H1 (cell line): ENCODE results near the gene ZNF483. TPM values are rescaled to one million over a fixed set of nuclear protein-coding genes. Genes with fewer than 3 reads are reported as not detected.

ENCODE experiments used
- CTCF ChIA-PET: fragments of 300-600 bp; sonication (Branson Sonifier 250); formaldehyde crosslinking; loops from one replicate; lab custom pipeline; 2021; ENCODE audit not compliant: partially characterized antibody; lab: Charles Lee
- POLR2A ChIA-PET: fragments of 300-600 bp; sonication (Branson Sonifier 250); formaldehyde crosslinking; loops from one replicate; lab custom pipeline; 2021; ENCODE audit warnings: inconsistent platforms; ENCODE audit not compliant: partially characterized antibody; lab: Charles Lee
- DNase-seq, 2 experiments: peaks; one replicate each; pipeline versions ENCODE4 v3.0.0 to v3.0.0-alpha.2; 2010 to 2022; ENCODE audit warnings: low spot score in 2 of 2, low read depth in 1 of 2, mixed read lengths in 1 of 2
- FAIRE-seq: peaks from 2 replicates; lab custom pipeline; 2011; peaks lifted over from hg19 to GRCh38; lab: Jason Lieb, UNC
- H2AFZ ChIP-seq: 2 replicates; pipeline ENCODE4 v1.8.1; 2012; ENCODE audit warnings: low read length, inconsistent platforms
- H2AK5ac ChIP-seq: 2 replicates; pipeline ENCODE4 v1.6.1; 2013; ENCODE audit warnings: low read depth, low read length
- H2BK120ac ChIP-seq: replicated peaks from 2 replicates; pipeline ENCODE3; 2013; ENCODE audit warnings: low read depth, low read length, inconsistent platforms
- H2BK12ac ChIP-seq: 2 replicates; pipeline ENCODE4 v1.6.1; 2013; ENCODE audit warnings: low read depth, low read length
- H2BK15ac ChIP-seq: 2 replicates; pipeline ENCODE4 v1.6.1; 2013; ENCODE audit warnings: low read length
- H2BK20ac ChIP-seq: 2 replicates; pipeline ENCODE4 v1.6.1; 2013; ENCODE audit warnings: low read length
- H2BK5ac ChIP-seq: 2 replicates; pipeline ENCODE4 v1.6.1; 2013; ENCODE audit warnings: low read depth, low read length
- H3K14ac ChIP-seq: 2 replicates; pipeline ENCODE4 v1.6.1; 2013; ENCODE audit warnings: inconsistent platforms; ENCODE audit not compliant: insufficient read length
- H3K18ac ChIP-seq: 2 replicates; pipeline ENCODE4 v1.6.1; 2013; ENCODE audit warnings: low read length; ENCODE audit errors: extremely low read depth
- H3K23ac ChIP-seq: 2 replicates; pipeline ENCODE4 v1.6.1; 2013; ENCODE audit warnings: inconsistent platforms; ENCODE audit not compliant: insufficient read length
- H3K23me2 ChIP-seq: 2 replicates; pipeline ENCODE4 v1.6.1; 2013; ENCODE audit warnings: low read depth, low read length
- H3K27ac ChIP-seq: 2 replicates; pipeline ENCODE4 v1.6.1; 2011; ENCODE audit warnings: low read depth, low read length, inconsistent platforms
- H3K27me3 ChIP-seq, 4 experiments: replicated peaks in 1 of 4; 1 replicate in 1 of 4; 2 replicates in 3 of 4; pipeline versions ENCODE4 v1.6.1 to v1.8.1; 2011 to 2013; ENCODE audit warnings: low read length in 3 of 4, mild to moderate bottlenecking in 3 of 4, inconsistent platforms in 2 of 4, mixed read lengths in 2 of 4, moderate library complexity in 1 of 4; ENCODE audit not compliant: control insufficient read depth in 3 of 4, insufficient read depth in 3 of 4; ENCODE audit errors: extremely low read depth in 1 of 4
- H3K36me3 ChIP-seq, 4 experiments: 2 replicates each; pipeline versions ENCODE4 v1.6.1 to v1.8.1; 2011 to 2013; ENCODE audit warnings: mild to moderate bottlenecking in 4 of 4, low read length in 3 of 4, moderate library complexity in 2 of 4, control low read depth in 1 of 4, inconsistent platforms in 1 of 4; ENCODE audit not compliant: insufficient read depth in 4 of 4, control insufficient read depth in 2 of 4
- H3K4ac ChIP-seq: replicated peaks from 2 replicates; pipeline ENCODE3; 2013; ENCODE audit warnings: low read length, low read depth, mixed read lengths, inconsistent platforms; ENCODE audit not compliant: insufficient read length
- H3K4me1 ChIP-seq, 4 experiments: replicated peaks in 1 of 4; 1 replicate in 1 of 4; 2 replicates in 3 of 4; pipeline versions ENCODE4 v1.6.1 to v1.8.1; 2011 to 2013; ENCODE audit warnings: low read length in 3 of 4, inconsistent platforms in 2 of 4, mixed read lengths in 1 of 4; ENCODE audit not compliant: insufficient read depth in 4 of 4, control insufficient read depth in 3 of 4
- H3K4me2 ChIP-seq, 2 experiments: 2 replicates each; pipeline versions ENCODE4 v1.6.1 to v1.8.1; 2011 to 2013; ENCODE audit warnings: low read depth in 2 of 2, low read length in 2 of 2, control low read depth in 1 of 2, inconsistent platforms in 1 of 2, mild to moderate bottlenecking in 1 of 2; ENCODE audit not compliant: insufficient read depth in 1 of 2
- H3K4me3 ChIP-seq, 4 experiments: fragments of 200-600, 300-600 bp in 1 of 4; sonication (generic), shearing (Covaris generic), sonication (Bioruptor Twin) in 1 of 4; 2 replicates each; pipeline versions ENCODE4 v1.5.1 to v1.8.1; 2011 to 2016; ENCODE audit warnings: low read length in 4 of 4, low read depth in 3 of 4, control low read depth in 2 of 4, inconsistent platforms in 2 of 4, mild to moderate bottlenecking in 2 of 4, mixed read lengths in 1 of 4, moderate library complexity in 1 of 4; ENCODE audit not compliant: insufficient read depth in 2 of 4; ENCODE audit errors: extremely low read depth in 1 of 4
- H3K56ac ChIP-seq: replicated peaks from 2 replicates; pipeline ENCODE3; 2013; ENCODE audit warnings: low read depth, mild to moderate bottlenecking, mixed read lengths, low read length, inconsistent platforms; ENCODE audit not compliant: insufficient read length
- H3K79me1 ChIP-seq: 2 replicates; pipeline ENCODE4 v1.6.1; 2013; ENCODE audit warnings: low read depth, low read length, control low read depth
- H3K79me2 ChIP-seq, 2 experiments: 2 replicates each; pipeline versions ENCODE4 v1.6.1 to v1.8.1; 2012 to 2013; ENCODE audit warnings: low read length in 2 of 2, mild to moderate bottlenecking in 2 of 2, inconsistent platforms in 1 of 2; ENCODE audit not compliant: insufficient read depth in 2 of 2, control insufficient read depth in 1 of 2
- H3K9ac ChIP-seq, 4 experiments: replicated peaks in 1 of 4; 1 replicate in 1 of 4; 2 replicates in 3 of 4; pipeline versions ENCODE4 v1.6.1 to v1.8.1; 2011 to 2013; ENCODE audit warnings: low read depth in 3 of 4, low read length in 3 of 4, control low read depth in 2 of 4, mild to moderate bottlenecking in 2 of 4, moderate library complexity in 2 of 4, inconsistent platforms in 1 of 4; ENCODE audit errors: extremely low read depth in 1 of 4
- H3K9me3 ChIP-seq, 2 experiments: 2 replicates each; pipeline versions ENCODE4 v1.6.1 to v1.8.1; 2012 to 2013; ENCODE audit warnings: mild to moderate bottlenecking in 2 of 2, moderate library complexity in 2 of 2, control low read depth in 1 of 2, inconsistent platforms in 1 of 2, low read depth in 1 of 2, low read length in 1 of 2, mixed read lengths in 1 of 2; ENCODE audit not compliant: insufficient read depth in 2 of 2
- H4K20me1 ChIP-seq, 2 experiments: replicated peaks in 1 of 2; 2 replicates each; pipeline versions ENCODE3 to v1.8.1; 2011 to 2013; ENCODE audit warnings: inconsistent platforms in 2 of 2, low read length in 2 of 2, mild to moderate bottlenecking in 1 of 2; ENCODE audit not compliant: insufficient read depth in 2 of 2, control insufficient read depth in 1 of 2
- H4K5ac ChIP-seq: 2 replicates; pipeline ENCODE4 v1.6.1; 2013; ENCODE audit warnings: low read length, low read depth, mixed read lengths, inconsistent platforms; ENCODE audit not compliant: insufficient read length
- H4K8ac ChIP-seq: 2 replicates; pipeline ENCODE4 v1.8.0; 2013; ENCODE audit warnings: mild to moderate bottlenecking, moderate library complexity, low read length, inconsistent platforms; ENCODE audit not compliant: insufficient read depth; ENCODE audit errors: extremely low read depth
- H4K91ac ChIP-seq: replicated peaks from 2 replicates; pipeline ENCODE3; 2013; ENCODE audit warnings: low read length, mixed read lengths, inconsistent platforms; ENCODE audit not compliant: insufficient read length
- BRCA1 ChIP-seq: IDR thresholded peaks from 2 replicates; pipeline ENCODE4 v1.6.1; 2012; ENCODE audit warnings: low read depth, low read length, improper control_type of control experiment
- NRF1 ChIP-seq: IDR thresholded peaks from 2 replicates; pipeline ENCODE4 v1.6.1; 2011; ENCODE audit warnings: mild to moderate bottlenecking, low read depth, low read length, improper control_type of control experiment
- POLR2AphosphoS5 ChIP-seq: IDR thresholded peaks from 2 replicates; pipeline ENCODE4 v1.6.1; 2011; ENCODE audit warnings: low read depth, low read length
- TAF1 ChIP-seq: IDR thresholded peaks from 2 replicates; pipeline ENCODE4 v1.6.1; 2011; ENCODE audit warnings: mild to moderate bottlenecking, low read depth, low read length
- ZNF274 ChIP-seq: IDR thresholded peaks from 2 replicates; pipeline ENCODE4 v1.7.0; 2012; ENCODE audit warnings: low read length, borderline replicate concordance; ENCODE audit errors: extremely low read depth
- WGBS, 2 experiments: shearing (Covaris generic) in 1 of 2; methylation state at CpG; one replicate each; pipeline versions ENCODE4 v1.1.6 to v1.1.7; 2013 to 2015; ENCODE audit warnings: low lambda C conversion rate in 2 of 2, mixed read lengths in 2 of 2, inconsistent platforms in 1 of 2, low coverage in 1 of 2, missing lambda C conversion rate in 1 of 2; ENCODE audit not compliant: insufficient replicate concordance in 2 of 2, insufficient coverage in 1 of 2, insufficient read length in 1 of 2; ENCODE audit errors: extremely low coverage in 1 of 2, missing lambda C conversion rate in 1 of 2; 5-methylcytosine and 5-hydroxymethylcytosine counted together
- polyA plus RNA-seq, 7 experiments: library from polyadenylated mRNA; depleted of rRNA in 3 of 7; stranded (reverse) in 5 of 7; unstranded in 2 of 7; fragments of >200 nt in 5 of 7; fragments of 200-250 nt in 2 of 7; gene quantifications; 1 replicate in 5 of 7; 2 replicates in 1 of 7; 4 replicates in 1 of 7; pipeline versions ENCODE4 v1.2.1 to v1.2.3, GENCODE V29; 2011 to 2013; ENCODE audit warnings: missing spikeins in 2 of 7, mixed read lengths in 2 of 7
- total RNA-seq: library from RNA; stranded (reverse); fragmentation: NEBNext Ultra II Directional; extraction: Animal tissue kit (Norgen Biotek cat#: 25700); gene quantifications from 2 replicates; pipeline ENCODE4 v1.2.1, GENCODE V29; 2021

Gene ZNF483
- total and polyA plus RNA-seq, 2 of the 8 experiments (the other 6 are each of a cell fraction or from before 2014, with no cell fraction given), result 4.8 to 83.8 TPM

DNA sequence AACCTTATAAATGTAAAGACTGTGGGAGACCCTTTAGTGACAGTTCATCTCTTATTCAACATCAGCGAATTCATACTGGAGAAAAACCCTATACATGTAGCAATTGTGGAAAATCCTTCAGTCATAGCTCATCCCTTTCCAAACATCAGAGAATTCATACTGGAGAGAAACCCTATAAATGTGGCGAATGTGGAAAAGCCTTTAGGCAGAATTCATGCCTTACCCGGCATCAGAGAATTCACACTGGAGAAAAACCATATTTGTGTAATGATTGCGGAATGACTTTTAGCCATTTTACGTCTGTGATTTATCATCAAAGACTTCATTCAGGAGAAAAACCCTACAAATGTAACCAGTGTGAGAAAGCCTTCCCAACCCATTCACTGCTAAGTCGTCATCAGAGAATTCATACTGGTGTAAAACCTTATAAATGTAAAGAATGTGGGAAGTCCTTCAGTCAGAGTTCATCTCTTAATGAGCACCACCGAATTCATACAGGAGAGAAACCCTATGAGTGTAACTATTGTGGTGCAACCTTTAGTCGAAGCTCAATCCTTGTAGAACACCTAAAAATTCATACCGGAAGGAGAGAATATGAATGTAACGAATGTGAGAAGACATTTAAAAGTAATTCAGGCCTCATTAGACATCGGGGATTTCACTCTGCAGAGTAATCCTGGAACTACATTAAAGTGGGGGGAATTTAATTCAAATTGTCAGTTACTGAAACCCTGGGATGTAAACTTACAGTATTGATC is 17.7 kb downstream of the ZNF483 start:
- Histone ChIP-seq H2BK12ac (no peak overlapping the region), H2AFZ (no peak overlapping the region), H4K5ac (no peak overlapping the region), H3K27ac (no peak overlapping the region), H3K23me2 (no peaks in the 10 kb centered on the region), H3K14ac (no peak overlapping the region), H3K56ac (no peak overlapping the region), H3K36me3 (peaks cover 21 to 97% (median 65%) of the 10 kb centered on the region in 4 experiments), H2AK5ac (no peak overlapping the region), H4K91ac (no peak overlapping the region), H3K4me2 (no peak overlapping the region), H2BK120ac (no peak overlapping the region), H3K9ac (no peak overlapping the region), H2BK20ac (no peak overlapping the region), H2BK15ac (no peak overlapping the region), H3K27me3 (no peaks in the 10 kb centered on the region; a peak in 1 of 7 replicates), H3K79me2 (peaks cover 0 to 13% of the 10 kb centered on the region in 2 experiments; a peak in 2 of 4 replicates), H4K20me1 (no peaks in the 10 kb centered on the region), H3K4me1 (no peaks in the 10 kb centered on the region), H3K23ac (no peak overlapping the region), H3K79me1 (no peaks in the 10 kb centered on the region)
- FAIRE-seq (no peak), DNase-seq (no peak)
- WGBS, 2 experiments, result 94% methylated on average over 11 of the region's 11 CpGs; no CpG with 5 or more reads in 1 of the 2 experiments
- CTCF ChIA-PET, result interaction anchor here (0.6 kb wide), 1 partner anchor 1344 kb away, joined by 3 read pairs; no protein-coding TSS in a partner anchor
- TF ChIP-seq NRF1 (no peak), TAF1 (no peak), ZNF274 (peak; percentile 99), BRCA1 (no peak), POLR2AphosphoS5 (peak; percentile 4; the same call in 1 of the 2 replicates)
- TF ChIP-seq, all 59 proteins: peak for 2
- H4K8ac ChIP-seq, result no peak overlapping the region
- H3K9me3 ChIP-seq, result peaks cover 84 to 93% of the 10 kb centered on the region in 2 experiments
- H3K4me3 ChIP-seq, result no peak overlapping the region; a peak in 1 of 8 replicates
- no peak overlapping the region for H2BK5ac ChIP-seq
- no peak overlapping the region for H3K18ac ChIP-seq
- H3K4ac ChIP-seq, result no peak overlapping the region
- POLR2A ChIA-PET, result interaction anchor here (0.5 to 5.6 kb wide), 7 partner anchors 10 to 79 kb away, joined by 3 to 53 read pairs (median 3); no protein-coding TSS in a partner anchor
